ENCODE results near the gene INTS6. TPM values are rescaled to one million over a fixed set of nuclear protein-coding genes. Genes with fewer than 3 reads are reported as not detected.

Gene INTS6
- total RNA-seq, 2 donors from 2014 or later, result 66.1 to 92.3 TPM

GRCh38 chr13:51364404-51365008 is 88.3 kb downstream of the INTS6 start:
- peaks cover 0 to 7% of the 10 kb centered on the region in 2 donors for H3K4me1 Mint-ChIP-seq (ENCODE audit: low read depth in 2 of 2)
- no peak for ATAC-seq

GRCh38 chr13:51363625-51364024 is 89.2 kb downstream of the INTS6 start:
- Mint-ChIP-seq H3K27ac (peak overlapping the region in 1 of 2 donors; percentile 1), H3K4me1 (ENCODE audit: low read depth in 2 of 2) (peaks cover 0 to 7% of the 10 kb centered on the region in 2 donors), H3K27me3 (no peaks in the 10 kb centered on the region), H3K36me3 (peaks cover 24% of the 10 kb centered on the region), H3K9me3 (no peaks in the 10 kb centered on the region), H3K4me3 (no peak overlapping the region)
- ATAC-seq, result no peak
- no peak for DNase-seq (ENCODE audit: low spot score)

More at GRCh38 chr13:51364404-51365008, 88.3 kb downstream of the INTS6 start:
- no peak overlapping the region for H3K27ac Mint-ChIP-seq
- no peaks in the 10 kb centered on the region for H3K9me3 Mint-ChIP-seq
- H3K36me3 Mint-ChIP-seq, result peaks cover 29% of the 10 kb centered on the region
- H3K4me3 Mint-ChIP-seq, result no peak overlapping the region
- H3K27me3 Mint-ChIP-seq, result no peaks in the 10 kb centered on the region
- DNase-seq (ENCODE audit: low spot score), result no peak

GRCh38 chr13:51361106-51361505 is 91.7 kb downstream of the INTS6 start:
- no peak for ATAC-seq
- peaks cover 18% of the 10 kb centered on the region for H3K36me3 Mint-ChIP-seq
- H3K9me3 Mint-ChIP-seq, result no peaks in the 10 kb centered on the region
- H3K27ac Mint-ChIP-seq, result no peak overlapping the region
- H3K27me3 Mint-ChIP-seq, result no peaks in the 10 kb centered on the region
- no peak for DNase-seq (ENCODE audit: low spot score)
- no peak overlapping the region for H3K4me3 Mint-ChIP-seq
- H3K4me1 Mint-ChIP-seq (ENCODE audit: low read depth in 2 of 2), result peaks cover 4 to 7% of the 10 kb centered on the region in 2 donors

GRCh38 chr13:51360489-51360888 is 92.3 kb downstream of the INTS6 start:
- Mint-ChIP-seq H3K9me3 (no peaks in the 10 kb centered on the region), H3K4me1 (ENCODE audit: low read depth in 2 of 2) (peaks cover 4 to 7% of the 10 kb centered on the region in 2 donors), H3K36me3 (peaks cover 18% of the 10 kb centered on the region), H3K4me3 (no peak overlapping the region), H3K27me3 (no peaks in the 10 kb centered on the region), H3K27ac (no peak overlapping the region)
- no peak for ATAC-seq
- DNase-seq (ENCODE audit: low spot score), result no peak

- no peak for ATAC-seq
- no peaks in the 10 kb centered on the region for H3K27me3 Mint-ChIP-seq
- H3K4me3 Mint-ChIP-seq, result no peak overlapping the region
- H3K4me1 Mint-ChIP-seq (ENCODE audit: low read depth in 2 of 2), result peaks cover 3 to 4% of the 10 kb centered on the region in 2 donors
- H3K27ac Mint-ChIP-seq, result no peak overlapping the region
- no peak for DNase-seq (ENCODE audit: low spot score)
- no peaks in the 10 kb centered on the region for H3K9me3 Mint-ChIP-seq
- H3K36me3 Mint-ChIP-seq, result peaks cover 14% of the 10 kb centered on the region
These were observed 93.5 kb downstream of the INTS6 start for GRCh38 chr13:51359352-51359751.

GRCh38 chr13:51357928-51358595 is 94.8 kb downstream of the INTS6 start:
- Mint-ChIP-seq H3K4me1 (ENCODE audit: low read depth in 2 of 2) (peaks cover 0 to 4% of the 10 kb centered on the region in 2 donors), H3K27ac (no peak overlapping the region), H3K9me3 (no peaks in the 10 kb centered on the region), H3K36me3 (peaks cover 10% of the 10 kb centered on the region), H3K27me3 (no peaks in the 10 kb centered on the region), H3K4me3 (no peak overlapping the region)
- ATAC-seq, result no peak
- no peak for DNase-seq (ENCODE audit: low spot score)

GRCh38 chr13:51355217-51355616 is 97.6 kb downstream of the INTS6 start:
- Mint-ChIP-seq H3K27ac (no peak overlapping the region), H3K27me3 (no peaks in the 10 kb centered on the region), H3K4me1 (ENCODE audit: low read depth in 2 of 2) (peaks cover 0 to 4% of the 10 kb centered on the region in 2 donors), H3K36me3 (peaks cover 4% of the 10 kb centered on the region), H3K4me3 (no peak overlapping the region), H3K9me3 (no peaks in the 10 kb centered on the region)
- ATAC-seq (no peak), DNase-seq (ENCODE audit: low spot score) (no peak)

- Mint-ChIP-seq H3K27ac (no peak overlapping the region), H3K4me3 (no peak overlapping the region), H3K4me1 (ENCODE audit: low read depth in 2 of 2) (no peaks in the 10 kb centered on the region), H3K9me3 (no peaks in the 10 kb centered on the region), H3K27me3 (no peaks in the 10 kb centered on the region), H3K36me3 (peaks cover 4% of the 10 kb centered on the region)
- DNase-seq (ENCODE audit: low spot score) (no peak), ATAC-seq (no peak)
These were observed 103.8 kb downstream of the INTS6 start for GRCh38 chr13:51349016-51349415.

- DNase-seq (ENCODE audit: low spot score) (no peak), ATAC-seq (no peak)
- Mint-ChIP-seq H3K9me3 (no peaks in the 10 kb centered on the region), H3K36me3 (peaks cover 4% of the 10 kb centered on the region), H3K4me1 (ENCODE audit: low read depth in 2 of 2) (no peaks in the 10 kb centered on the region), H3K27ac (no peak overlapping the region), H3K27me3 (no peaks in the 10 kb centered on the region), H3K4me3 (no peak overlapping the region)
These were observed 104.5 kb downstream of the INTS6 start for GRCh38 chr13:51348069-51348967.

GRCh38 chr13:51347099-51347498 is 105.7 kb downstream of the INTS6 start:
- Mint-ChIP-seq H3K9me3 (no peaks in the 10 kb centered on the region), H3K36me3 (no peaks in the 10 kb centered on the region), H3K27ac (no peak overlapping the region), H3K27me3 (no peaks in the 10 kb centered on the region), H3K4me3 (no peak overlapping the region), H3K4me1 (ENCODE audit: low read depth in 2 of 2) (no peaks in the 10 kb centered on the region)
- peak in 1 of 2 donors; percentile 33 for ATAC-seq
- no peak for DNase-seq (ENCODE audit: low spot score)

GRCh38 chr13:51346397-51346796 is 106.4 kb downstream of the INTS6 start:
- no peaks in the 10 kb centered on the region for H3K9me3 Mint-ChIP-seq
- no peak overlapping the region for H3K4me3 Mint-ChIP-seq
- H3K27ac Mint-ChIP-seq, result no peak overlapping the region
- H3K4me1 Mint-ChIP-seq (ENCODE audit: low read depth in 2 of 2), result no peaks in the 10 kb centered on the region
- DNase-seq (ENCODE audit: low spot score) (no peak), ATAC-seq (no peak)
- no peaks in the 10 kb centered on the region for H3K36me3 Mint-ChIP-seq
- H3K27me3 Mint-ChIP-seq, result no peaks in the 10 kb centered on the region

- Mint-ChIP-seq H3K27ac (no peak overlapping the region), H3K4me1 (ENCODE audit: low read depth in 2 of 2) (no peaks in the 10 kb centered on the region), H3K4me3 (no peak overlapping the region), H3K27me3 (no peaks in the 10 kb centered on the region), H3K36me3 (no peaks in the 10 kb centered on the region), H3K9me3 (no peaks in the 10 kb centered on the region)
- ATAC-seq (no peak), DNase-seq (ENCODE audit: low spot score) (no peak)
These were observed 109.4 kb downstream of the INTS6 start for GRCh38 chr13:51343475-51343874.

- Mint-ChIP-seq H3K27ac (no peak overlapping the region), H3K36me3 (no peaks in the 10 kb centered on the region), H3K4me1 (ENCODE audit: low read depth in 2 of 2) (no peaks in the 10 kb centered on the region), H3K27me3 (no peaks in the 10 kb centered on the region), H3K4me3 (no peak overlapping the region), H3K9me3 (no peaks in the 10 kb centered on the region)
- no peak for ATAC-seq
- no peak for DNase-seq (ENCODE audit: low spot score)
These were observed 110.1 kb downstream of the INTS6 start for GRCh38 chr13:51342706-51343105.

- no peaks in the 10 kb centered on the region for H3K27me3 Mint-ChIP-seq
- no peaks in the 10 kb centered on the region for H3K9me3 Mint-ChIP-seq
- H3K4me1 Mint-ChIP-seq (ENCODE audit: low read depth in 2 of 2), result no peaks in the 10 kb centered on the region
- H3K36me3 Mint-ChIP-seq, result no peaks in the 10 kb centered on the region
- no peak for ATAC-seq
- peak overlapping the region in 1 of 2 donors; percentile 36 for H3K27ac Mint-ChIP-seq
- H3K4me3 Mint-ChIP-seq, result no peak overlapping the region
- DNase-seq (ENCODE audit: low spot score), result no peak
These were observed 111.0 kb downstream of the INTS6 start for GRCh38 chr13:51341791-51342190.
